Epidermal melanocyte (primary cell): ENCODE data around the gene CAV2.

Experiments used
- DNase-seq: peaks from one replicate; pipeline ENCODE4 v3.0.0; 2011; ENCODE audit warnings: low spot score; ENCODE audit not compliant: insufficient read length

The CAV2 gene

DNA sequence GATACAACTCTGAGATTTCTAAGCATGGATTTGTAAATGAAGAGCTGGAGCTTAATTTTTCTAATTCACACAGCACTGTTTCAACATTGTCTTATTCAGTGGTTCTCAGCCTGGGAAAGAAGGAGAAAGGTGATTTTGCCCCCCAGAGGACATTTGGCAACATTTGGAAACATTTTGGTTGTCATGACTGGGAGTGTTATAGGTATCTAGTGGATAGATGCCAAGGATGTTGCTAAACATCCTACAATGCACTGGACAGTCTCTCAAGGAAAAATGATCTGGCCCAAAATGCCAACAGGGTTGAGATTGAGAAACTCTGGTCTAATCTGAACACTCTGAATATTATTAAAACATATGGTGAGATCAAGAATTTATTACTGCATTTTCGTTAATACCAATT is 3.8 kb upstream of the CAV2 start:
- no peak for DNase-seq

DNA sequence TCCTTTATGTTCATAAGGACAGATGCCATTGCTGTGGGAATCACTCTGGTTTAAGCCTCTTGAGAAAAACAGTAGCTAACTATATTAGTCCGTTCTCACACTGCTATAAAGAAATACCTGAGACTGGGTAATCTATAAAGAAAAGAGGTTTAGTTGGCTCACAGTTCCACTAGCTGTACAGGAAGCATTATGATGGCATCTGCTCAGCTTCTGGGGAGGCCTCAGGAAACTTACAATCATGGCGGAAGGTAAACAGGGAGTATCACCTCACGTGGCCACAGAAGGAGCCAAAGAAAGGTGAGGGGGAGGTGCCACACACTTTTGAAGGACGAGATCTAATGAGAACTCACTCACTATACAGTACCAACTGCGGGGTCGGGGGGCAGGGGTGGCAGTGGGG is 2.9 kb upstream of the CAV2 start:
- DNase-seq = no peak

DNA sequence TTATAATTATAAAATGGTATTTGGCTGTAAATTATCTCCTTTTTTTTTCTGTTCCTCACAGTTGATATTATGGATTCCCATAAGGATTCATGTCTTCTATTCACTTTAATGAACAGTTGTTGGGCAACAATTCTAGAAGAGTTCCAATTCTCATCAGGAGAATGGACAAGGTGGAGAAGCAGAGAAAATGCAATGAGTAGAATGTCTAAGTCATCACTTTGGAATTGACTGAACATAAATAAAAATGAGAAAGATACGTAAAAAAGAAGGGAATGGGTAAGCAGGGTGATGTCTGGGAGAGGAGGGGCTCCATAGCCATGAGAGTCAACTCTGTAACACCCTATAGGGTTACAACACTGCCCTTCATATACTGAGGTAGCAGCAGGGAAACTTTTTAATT is 1.8 kb upstream of the CAV2 start:
- no peak for DNase-seq

DNA sequence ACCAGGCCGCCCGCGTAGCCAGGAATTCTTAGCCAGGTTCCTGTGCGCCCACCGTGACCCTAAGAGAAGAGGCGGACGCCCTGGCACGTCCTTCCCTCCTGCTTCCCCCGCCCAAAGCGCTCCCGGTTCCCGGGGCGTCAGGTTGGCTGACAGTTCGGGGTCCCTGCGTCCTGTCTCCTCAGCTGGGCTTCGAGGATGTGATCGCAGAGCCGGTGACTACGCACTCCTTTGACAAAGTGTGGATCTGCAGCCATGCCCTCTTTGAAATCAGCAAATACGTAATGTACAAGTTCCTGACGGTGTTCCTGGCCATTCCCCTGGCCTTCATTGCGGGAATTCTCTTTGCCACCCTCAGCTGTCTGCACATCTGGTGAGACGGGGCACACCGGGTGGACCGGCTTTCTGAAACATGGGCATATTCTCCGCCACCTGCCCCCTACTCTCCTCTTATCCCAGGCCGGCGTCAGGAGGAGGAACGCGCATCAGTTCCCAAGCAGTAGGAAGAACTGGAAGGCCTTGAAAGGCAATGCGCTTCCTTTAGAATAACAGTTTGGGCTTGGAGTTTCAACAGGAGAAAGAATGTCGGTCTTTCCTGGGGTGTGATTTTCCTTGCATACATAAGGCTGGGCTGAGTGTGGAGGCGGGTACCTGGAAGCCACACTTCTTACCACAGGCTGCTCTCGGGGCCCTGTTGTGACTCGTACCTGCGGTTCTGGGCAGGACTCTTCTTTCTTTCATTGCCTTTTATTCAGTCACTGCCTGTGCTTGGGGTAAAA is 728 bp downstream of the CAV2 start:
- DNase-seq = no peak

DNA sequence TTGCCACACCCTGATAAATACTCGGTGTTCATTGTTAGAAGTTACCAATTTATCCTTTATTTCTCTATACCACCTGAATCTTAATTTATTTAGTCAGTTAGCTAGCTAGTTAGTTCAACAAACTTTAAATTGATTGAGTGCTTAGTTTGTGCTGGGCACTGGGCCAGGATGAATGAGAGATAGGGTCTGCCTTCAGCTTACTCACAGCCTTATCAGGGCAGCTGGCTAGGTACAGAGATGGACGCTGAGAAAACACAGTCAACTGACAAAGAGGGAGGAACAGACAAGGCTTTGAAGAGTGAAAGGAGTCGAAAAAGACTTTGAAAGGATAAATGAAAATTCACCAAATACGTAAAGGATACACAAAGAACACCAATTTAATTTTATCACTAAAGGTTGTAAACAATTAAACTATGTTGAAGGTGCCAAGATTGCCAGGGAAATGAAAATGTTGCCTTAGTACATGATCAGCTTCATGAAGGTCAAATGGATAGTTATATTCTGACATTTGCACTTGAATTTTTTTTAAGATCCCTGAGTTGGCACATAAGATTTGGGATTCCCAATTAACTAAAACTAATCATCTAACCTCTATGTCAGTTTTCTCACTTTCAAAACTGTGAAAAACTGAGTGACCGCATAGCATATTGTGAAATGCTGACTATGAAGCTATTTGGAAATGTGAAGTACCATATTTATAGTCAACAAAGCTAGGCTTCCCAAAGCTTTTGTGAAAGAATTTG is 2.1 kb downstream of the CAV2 start:
- DNase-seq = no peak

DNA sequence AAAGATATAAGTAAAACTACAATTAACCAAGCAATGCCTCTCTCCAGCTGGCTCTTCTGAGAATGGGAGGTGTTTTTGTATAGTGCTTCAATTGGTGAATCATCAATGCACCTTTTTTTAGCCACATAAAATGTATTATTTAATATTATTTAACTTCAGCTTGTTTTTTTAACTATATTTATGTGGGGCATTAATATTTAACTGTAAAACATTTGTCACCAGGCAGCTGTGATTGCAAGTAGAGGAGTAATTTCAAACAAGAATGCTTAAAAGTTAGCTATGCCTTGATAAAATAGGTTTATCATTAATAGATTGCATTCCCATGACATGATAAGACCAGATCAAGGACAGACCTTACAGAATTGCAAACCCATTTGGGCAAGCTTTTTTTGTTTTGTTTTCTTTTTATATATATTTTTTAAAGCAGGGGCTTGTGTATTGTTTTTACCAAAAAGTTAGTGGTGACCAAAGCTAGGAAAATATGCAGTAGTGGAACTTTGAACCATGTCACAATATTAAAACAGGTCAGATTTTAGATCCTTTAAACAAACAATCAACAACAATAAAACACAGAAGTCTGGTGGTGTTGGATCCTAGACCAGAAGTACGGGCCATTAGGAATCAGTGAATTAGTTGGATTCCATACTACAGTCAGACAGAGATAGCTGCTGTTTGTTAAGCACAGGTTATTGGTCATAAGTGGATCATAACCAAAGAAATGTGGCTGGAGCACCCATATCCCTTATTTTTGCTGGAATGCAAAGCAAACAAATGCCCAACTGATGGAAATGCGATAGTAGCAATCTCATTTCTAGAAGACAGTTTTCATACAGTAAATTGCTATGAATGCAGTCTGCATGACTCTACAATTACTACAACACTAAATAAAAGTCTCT is 2.9 kb downstream of the CAV2 start:
- no peak for DNase-seq

DNA sequence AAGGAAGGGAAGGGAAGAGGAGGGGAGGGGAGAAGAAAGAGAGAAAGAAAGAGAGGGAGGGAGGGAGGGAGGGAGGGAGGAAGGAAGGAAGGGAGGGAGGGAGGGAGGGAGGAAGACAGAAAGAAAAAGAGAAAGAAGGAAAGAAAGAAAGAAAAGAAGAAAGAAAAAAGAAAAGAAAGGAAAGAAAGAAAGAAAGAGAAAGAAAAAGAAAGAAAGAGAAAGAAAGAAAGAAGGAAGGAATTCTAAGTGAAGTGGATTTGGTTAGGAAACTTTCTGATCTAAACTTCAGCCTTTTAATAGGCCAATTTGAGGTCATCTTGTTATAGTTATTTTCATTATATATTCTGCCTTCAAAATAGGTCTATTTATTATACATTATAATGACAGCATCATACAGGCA is 4.3 kb downstream of the CAV2 start:
- no peak for DNase-seq

DNA sequence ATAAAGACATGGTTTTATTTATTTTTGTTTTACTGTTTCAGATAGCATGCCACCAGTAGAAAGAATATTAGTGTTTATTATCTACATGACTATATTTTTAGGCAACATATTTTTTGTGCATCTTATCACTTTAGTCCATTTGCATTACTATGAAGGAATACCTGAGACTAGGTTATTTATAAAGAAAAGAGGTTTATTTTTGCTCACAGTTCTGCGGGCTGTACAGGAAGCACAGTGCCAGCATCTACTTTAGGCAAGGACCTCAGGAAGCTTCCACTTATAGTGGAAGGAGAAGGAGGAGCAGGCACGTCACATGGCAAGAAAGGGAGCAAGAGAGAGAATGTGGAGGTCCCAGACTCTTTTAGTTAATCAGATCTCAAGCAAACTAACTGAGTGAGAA is 5.7 kb downstream of the CAV2 start:
- no peak for DNase-seq

DNA sequence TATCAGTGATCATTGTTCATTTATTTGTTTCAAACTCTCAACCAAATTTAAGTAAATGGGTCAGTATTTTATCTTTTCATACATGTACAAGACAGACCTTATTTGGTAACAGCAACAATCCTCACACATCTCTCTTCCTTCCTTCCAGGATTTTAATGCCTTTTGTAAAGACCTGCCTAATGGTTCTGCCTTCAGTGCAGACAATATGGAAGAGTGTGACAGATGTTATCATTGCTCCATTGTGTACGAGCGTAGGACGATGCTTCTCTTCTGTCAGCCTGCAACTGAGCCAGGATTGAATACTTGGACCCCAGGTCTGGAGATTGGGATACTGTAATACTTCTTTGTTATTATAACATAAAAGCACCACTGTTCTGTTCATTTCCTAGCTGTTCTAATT is 6.3 kb downstream of the CAV2 start:
- DNase-seq = no peak

DNA sequence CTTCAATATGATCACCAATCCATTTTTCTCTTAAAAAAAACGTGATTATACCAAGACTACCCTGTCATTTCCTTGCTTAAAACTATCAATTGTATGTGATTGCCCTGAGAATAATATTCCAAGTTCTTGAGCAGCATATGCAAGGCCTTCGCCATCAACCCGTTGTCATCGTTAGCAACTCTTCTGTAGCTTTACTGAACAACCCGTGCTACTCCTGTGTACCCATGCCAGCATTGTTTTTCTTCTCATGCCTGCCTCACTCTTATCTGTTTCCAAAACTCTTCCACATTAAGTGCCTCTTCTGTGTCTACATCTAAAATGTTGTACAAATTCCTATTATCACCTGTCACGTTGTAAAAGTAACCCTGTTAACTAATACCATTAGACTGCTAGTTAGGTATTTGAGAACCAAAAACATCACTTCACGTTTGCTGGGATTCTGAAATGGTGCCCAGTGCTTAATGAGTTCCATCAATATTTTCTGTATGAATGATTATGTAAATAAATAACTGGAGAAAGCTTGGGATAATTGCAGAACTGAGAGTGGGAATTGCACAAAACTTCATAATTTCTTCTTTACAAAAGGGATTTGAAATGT is 10.5 kb downstream of the CAV2 start:
- DNase-seq = no peak

DNA sequence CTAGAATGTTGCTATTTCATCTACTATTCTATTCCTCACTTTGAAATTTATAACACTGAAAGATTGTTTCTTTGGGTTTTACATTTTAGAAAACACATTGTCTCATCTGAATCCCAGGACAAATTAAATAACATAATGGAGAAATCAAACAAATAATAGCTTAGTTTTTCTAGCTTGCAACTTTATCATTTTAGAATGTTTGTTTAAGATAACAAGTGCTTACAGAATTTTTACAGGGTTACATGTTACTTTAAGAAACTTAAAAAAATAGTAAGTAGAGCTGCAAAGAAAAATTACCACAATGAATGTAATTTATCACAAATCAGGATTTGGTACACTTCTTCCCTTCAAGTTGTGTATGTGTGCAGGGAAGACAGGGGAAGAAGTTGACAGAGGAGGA is 11.3 kb downstream of the CAV2 start:
- no peak for DNase-seq

DNA sequence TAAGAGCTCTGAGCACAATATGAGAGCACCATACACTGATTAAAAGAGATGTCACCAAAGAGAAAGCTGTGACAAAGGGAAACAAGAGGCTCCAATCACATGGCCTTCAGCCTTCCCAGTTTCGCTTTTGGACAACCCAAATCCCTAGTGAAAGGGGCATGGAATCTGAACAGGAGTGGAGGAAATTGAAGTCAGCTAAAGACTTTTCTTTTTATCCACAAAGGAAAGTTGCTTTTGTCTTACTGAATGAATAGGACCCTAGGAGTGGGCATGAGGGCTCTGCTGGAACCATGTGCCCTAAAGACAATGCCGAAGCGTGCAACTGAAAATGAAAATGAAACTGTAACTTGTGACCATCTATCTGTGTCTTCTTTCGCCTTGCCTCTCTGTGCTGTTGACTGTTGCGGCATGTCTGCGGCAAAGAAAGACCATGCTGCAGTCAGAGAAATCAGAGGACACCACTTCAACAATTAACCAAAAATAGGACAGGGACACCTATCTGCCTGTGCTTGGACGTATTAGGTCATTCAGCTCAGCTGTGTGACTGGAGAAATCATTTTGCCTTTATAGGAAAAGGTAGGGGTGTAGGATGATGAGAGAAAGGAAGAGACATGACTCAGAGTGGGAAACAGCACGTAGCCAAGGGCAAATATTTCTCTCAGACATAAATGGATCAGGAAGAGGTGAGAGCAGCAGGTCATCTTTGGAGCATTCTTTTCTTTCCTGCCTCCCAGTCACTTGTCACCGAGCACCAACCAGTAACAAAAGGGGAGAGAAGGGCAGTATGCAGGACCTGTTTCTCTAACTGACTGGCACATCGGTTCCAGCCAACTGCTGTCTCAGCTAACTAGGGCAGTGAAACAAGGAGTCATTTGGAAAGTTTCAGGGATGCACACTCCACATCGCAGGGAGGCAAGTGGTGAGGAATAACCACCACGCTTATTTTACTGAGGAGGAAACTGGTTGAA is 12.3 kb downstream of the CAV2 start:
- no peak for DNase-seq

DNA sequence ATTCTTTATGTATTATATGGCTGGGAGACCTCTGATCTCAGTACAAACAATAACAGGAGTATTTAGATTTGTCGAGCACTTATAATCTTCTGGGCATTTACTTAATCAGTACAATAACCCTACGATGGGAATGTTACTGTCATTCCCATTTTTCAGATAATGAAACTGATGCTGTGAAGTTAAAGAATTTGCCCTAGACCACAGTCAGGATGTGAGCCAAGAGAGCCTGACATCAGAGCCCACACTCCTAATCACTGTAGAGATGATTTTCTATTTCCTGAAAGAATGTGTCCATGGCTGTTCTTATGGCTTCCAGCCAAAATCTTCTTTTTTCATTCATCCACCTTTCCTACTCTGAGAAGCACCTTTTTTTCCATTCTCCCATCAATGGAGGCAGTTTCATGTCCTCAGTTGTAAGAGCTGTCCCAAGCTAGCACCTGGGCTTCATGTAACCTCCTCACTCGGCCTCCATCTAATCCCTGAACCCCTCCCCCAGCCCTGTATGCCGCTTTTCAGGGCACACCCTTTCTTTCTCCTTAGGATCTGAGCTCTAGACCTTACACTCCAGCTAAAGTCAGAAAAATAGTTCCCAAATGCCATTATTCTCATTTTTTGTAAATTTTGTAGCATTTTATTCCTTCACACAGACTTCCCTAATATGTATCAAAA is 13.1 kb downstream of the CAV2 start:
- no peak for DNase-seq

DNA sequence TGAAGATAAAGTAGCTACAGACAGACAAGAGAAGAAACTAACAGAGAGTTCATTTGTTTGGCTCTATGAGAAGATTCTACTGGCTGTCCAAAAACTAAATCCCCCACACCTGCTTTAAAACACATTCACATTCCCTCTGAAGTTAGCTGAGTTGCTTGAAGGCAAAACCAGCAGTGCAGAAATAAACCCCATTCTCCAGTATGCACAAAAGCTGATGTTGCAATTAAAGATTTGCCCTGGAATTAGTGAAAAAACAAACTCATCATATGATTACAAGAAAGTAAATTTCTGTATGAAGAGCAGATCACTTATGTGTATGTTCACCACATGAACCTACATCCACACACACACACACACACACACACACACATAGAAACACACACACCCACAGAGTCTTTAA is 16.0 kb downstream of the CAV2 start:
- DNase-seq = no peak

DNA sequence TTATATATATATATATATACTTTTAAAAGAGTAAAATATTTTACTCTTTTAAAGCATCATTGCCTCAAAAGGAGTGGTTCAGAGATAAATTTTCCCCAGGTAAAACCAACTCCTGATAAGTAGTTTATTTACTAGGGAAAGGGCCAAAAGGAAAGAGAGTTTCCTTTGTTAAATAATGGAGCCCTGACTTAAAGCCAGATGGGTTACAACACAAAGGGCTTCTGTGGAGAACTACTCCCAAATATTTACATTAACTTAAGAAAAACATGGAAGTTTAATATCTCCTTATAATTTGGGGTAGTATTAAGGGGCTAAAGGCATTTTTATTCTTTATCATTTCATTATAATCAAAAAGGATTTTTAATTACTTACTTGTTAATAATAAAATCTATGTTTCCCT is 16.8 kb downstream of the CAV2 start:
- DNase-seq = no peak

DNA sequence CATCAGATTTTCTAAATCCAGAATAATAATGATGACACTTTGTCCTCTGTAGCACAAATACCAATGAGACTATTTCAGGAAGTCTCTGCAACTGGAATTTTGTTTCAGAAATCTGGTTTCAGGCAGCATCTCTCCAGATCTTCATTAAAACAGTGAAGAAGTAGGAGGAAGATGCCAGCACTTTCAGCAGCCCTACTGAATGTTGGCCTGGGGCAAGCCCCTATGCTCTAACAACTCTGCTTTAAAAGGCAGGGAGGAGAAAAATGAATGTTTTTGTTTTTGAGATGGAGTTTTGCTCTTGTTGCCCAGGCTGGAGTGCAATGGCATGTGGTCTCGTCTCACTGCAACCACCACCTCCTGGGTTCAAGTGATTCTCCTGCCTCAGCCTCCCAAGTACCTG is 18.1 kb downstream of the CAV2 start:
- no peak for DNase-seq

DNA sequence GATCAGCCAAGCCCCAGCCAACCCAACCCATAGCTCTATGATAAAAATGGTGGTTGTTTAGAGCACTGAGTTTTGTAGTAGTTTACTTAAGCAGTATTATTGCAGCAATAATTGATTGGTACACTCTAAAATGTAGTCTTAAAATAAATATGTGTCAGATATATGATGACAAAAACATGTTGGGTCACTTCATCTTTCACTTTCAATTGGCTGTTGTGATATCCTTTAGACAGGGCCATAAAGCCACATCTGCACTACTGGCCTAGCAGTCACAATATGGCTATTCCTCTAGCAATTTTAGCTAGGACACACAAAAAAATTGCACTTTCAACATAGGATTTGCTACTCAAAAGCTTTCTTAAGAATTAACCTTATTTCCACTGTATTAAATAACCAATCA is 19.4 kb downstream of the CAV2 start:
- no peak for DNase-seq

DNA sequence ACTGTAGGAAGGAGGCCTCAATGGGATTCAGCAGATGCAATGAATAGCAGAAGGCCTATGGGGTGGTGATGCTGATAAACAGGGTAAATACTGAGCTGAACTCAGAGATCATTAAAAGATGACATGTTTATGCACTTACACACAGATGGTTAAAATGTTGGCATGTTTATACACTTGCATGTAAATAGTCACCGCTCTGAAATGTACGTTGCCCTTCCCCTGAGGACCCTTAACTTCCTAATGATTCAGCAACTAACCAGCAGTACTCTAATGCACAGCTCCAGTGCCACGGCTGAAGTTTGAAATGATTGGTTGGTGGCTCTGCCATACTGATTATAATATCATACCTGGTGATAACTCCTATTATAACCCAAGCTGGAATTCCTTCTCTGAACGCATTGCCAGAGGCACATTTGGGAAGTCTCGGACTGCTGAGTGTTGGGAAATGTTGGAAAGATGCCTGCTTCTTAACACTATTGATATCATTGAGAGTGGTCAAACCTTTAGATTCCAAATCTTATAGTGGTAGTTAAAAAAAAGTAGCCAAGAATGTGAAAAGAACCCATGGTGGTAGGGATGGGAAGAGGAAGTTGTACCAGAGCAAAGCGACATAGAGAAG is 21.6 kb downstream of the CAV2 start:
- no peak for DNase-seq

DNA sequence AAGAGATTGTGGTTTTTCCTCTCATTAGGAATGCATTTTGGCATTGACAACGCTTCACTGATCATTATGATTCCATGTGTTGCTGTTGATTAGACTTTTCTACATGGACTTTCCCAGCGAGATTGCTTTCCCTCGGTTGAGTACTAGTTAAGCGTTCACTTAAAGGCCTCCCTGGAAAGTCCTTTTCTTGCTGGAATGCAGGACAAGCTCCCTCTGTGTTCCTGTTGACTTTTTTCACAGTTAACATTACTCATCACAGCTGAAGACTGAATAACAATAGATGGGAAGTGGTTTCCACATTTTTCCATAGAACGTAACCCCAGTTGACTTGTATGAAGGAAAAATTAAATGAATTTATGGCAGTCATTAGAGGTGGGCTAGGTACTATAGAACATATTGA is 22.7 kb downstream of the CAV2 start:
- DNase-seq = no peak

DNA sequence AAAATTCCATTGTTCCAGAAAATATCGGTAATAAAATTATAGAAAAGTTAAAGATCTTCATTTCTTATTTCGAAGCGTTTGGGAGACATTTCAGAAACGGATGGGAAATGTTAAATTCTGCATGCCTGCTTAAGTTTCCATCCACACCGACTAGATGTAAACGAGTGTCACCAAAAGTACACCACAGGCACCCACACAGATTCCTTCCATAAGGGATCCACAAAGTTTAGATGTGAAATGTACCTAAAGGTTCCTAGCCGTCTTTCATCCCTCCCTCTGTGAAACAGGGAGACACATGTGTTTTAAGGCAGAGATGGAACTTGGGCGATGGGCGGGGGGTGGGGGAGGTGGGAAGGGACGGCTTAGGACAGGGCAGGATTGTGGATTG is 24.7 kb downstream of the CAV2 start:
- no peak for DNase-seq
